ENCODE measurements around the gene TSPAN32. TPM values are rescaled to one million over a fixed set of nuclear protein-coding genes. Genes with fewer than 3 reads are reported as not detected.

TSPAN32 gene
- polyA plus RNA-seq, 3 donors from 2014 or later, result 132 to 223 (median 200) TPM

GRCh38 chr11:2298131-2298794, 3.5 kb upstream of the TSPAN32 start:
- no peak for DNase-seq
- Mint-ChIP-seq H3K9me3 (no peaks in the 10 kb centered on the region), H3K36me3 (peaks cover 0 to 10% (median 0%) of the 10 kb centered on the region in 3 donors), H3K4me1 (peaks cover 68 to 73% of the 10 kb centered on the region in 2 donors), H3K4me3 (peak overlapping the region in 4 of 5 donors; percentile 43 to 64 (median 57)), H3K27ac (peak overlapping the region; percentile 73 to 95 (median 86)), H3K27me3 (ENCODE audit: low read depth in 3 of 3) (peaks cover 0 to 8% (median 0%) of the 10 kb centered on the region in 3 donors)

DNA sequence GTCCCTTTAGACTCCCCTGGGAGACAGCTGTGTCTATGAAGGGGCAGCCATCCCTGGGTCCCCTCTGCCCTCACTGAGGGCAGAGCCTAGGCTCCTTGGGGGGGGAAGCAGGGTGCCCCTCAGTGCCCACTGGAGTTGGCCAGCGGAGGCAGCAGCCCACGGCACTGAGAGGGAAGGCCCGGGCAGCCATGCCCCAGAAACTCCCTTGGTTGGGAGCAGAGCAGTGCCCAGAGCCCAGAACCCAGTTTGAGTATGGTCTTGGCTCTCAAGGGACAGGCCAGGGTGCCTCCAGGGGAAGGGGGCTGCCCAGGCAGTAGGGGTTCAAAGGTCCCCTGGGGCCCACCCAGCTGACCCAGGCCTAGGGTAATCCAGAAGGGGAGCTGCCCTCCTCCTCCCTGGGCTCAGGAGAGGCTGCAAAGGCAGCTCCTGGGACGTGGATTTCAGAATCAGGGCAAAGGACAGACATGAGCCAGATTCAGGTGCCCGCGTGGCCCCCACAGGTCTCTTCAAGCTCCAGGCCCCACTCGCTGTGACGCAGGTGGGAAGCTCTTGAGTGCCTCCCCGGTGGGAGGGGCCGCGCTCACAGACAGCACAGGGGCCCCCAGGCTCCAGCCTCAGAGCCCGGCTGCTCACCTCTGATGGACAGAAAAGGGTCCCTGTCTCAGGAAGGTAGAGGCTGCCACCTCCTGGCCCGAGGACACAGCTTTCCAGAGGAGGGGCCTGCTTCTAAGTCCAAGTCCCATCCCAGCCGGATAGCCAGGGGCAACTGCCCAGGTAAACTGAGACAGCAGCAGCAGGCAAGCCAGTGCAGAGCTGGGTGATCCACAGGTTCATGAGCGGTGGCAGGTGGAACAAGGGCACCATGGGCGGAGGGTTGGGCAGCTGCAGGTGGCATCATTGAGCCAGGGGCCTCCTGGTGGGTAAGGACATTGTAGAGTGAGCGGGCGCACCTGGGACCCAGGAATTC, 2.7 kb upstream of the TSPAN32 start:
- H3K4me1 Mint-ChIP-seq, result peaks cover 69 to 73% of the 10 kb centered on the region in 2 donors

DNA sequence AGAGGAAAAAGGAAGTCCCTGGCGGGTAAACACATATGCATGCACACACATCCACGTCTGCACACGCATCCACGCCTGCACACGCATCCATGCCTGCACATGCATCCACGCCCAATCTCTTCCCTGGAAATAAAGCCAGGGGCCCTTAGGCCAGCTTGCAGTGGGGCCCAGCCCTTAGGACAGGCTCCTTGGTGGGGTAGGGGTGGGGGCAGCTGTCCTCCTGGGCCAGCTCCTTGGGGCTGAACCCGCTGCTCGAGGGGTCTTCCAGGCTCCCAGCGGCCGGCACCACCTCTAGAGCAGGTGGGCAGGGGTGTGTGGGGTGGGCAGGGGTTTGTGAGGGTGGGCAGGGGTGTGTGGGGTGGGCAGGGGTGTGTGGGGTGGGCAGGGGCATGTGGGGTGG, 2.0 kb upstream of the TSPAN32 start:
- peaks cover 69 to 73% of the 10 kb centered on the region in 2 donors for H3K4me1 Mint-ChIP-seq

More for the DNA sequence above, 2.7 kb upstream of the TSPAN32 start:
- peak overlapping the region; percentile 66 to 92 (median 82) for H3K27ac Mint-ChIP-seq
- DNase-seq, result peak; percentile 26 to 41 (median 39)
- peaks cover 0 to 8% (median 0%) of the 10 kb centered on the region in 3 donors for H3K27me3 Mint-ChIP-seq (ENCODE audit: low read depth in 3 of 3)
- peak overlapping the region; percentile 71 to 81 (median 77) for H3K4me3 Mint-ChIP-seq
- H3K36me3 Mint-ChIP-seq, result peaks cover 0 to 10% (median 0%) of the 10 kb centered on the region in 3 donors
- no peaks in the 10 kb centered on the region for H3K9me3 Mint-ChIP-seq

DNA sequence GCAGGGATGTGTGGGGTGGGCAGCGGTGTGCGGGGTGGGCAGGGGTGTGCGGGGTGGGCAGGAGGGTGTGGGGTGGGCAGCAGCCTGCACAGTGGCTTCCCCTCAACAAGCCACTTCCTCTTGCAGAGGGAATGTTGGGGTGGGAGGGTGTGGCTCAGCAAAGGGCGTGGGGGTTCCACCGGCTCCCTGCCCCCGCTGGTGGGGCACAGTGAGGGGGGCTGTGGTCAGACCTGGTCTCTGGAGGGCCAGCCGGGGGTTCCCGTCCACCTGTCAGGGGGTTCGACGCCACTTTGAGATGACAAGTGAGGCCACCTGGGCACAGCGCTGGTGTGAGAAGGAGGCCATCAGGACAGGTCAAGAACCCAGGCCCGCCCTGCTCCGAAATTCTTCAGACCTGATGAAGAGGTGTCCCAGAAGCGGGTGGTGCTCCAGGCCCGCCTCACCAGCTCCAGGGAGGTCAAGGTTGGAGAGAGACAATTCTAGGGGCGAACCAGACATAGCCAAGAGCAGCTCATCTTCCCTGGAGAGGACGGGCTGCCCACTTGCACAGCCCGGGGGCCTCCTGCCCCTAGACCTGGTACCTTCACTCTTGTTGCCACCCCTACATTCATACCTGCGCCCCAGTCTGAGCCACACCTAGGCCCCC, 1.4 kb upstream of the TSPAN32 start:
- peaks cover 0 to 10% (median 0%) of the 10 kb centered on the region in 3 donors for H3K36me3 Mint-ChIP-seq
- H3K9me3 Mint-ChIP-seq, result no peaks in the 10 kb centered on the region
- DNase-seq, result peak; percentile 44 to 64 (median 57)
- H3K27me3 Mint-ChIP-seq (ENCODE audit: low read depth in 3 of 3), result peaks cover 0 to 8% (median 0%) of the 10 kb centered on the region in 3 donors
- H3K27ac Mint-ChIP-seq, result peak overlapping the region; percentile 90 to 96 (median 94)
- H3K4me1 Mint-ChIP-seq, result peaks cover 68 to 70% of the 10 kb centered on the region in 2 donors
- peak overlapping the region; percentile 91 to 97 (median 94) for H3K4me3 Mint-ChIP-seq

More for the DNA sequence above, 2.0 kb upstream of the TSPAN32 start:
- Mint-ChIP-seq H3K36me3 (peaks cover 0 to 10% (median 0%) of the 10 kb centered on the region in 3 donors), H3K4me3 (peak overlapping the region; percentile 71 to 81 (median 77)), H3K27ac (peak overlapping the region; percentile 66 to 92 (median 82)), H3K27me3 (ENCODE audit: low read depth in 3 of 3) (peaks cover 0 to 8% (median 0%) of the 10 kb centered on the region in 3 donors), H3K9me3 (no peaks in the 10 kb centered on the region)
- DNase-seq, result no peak

DNA sequence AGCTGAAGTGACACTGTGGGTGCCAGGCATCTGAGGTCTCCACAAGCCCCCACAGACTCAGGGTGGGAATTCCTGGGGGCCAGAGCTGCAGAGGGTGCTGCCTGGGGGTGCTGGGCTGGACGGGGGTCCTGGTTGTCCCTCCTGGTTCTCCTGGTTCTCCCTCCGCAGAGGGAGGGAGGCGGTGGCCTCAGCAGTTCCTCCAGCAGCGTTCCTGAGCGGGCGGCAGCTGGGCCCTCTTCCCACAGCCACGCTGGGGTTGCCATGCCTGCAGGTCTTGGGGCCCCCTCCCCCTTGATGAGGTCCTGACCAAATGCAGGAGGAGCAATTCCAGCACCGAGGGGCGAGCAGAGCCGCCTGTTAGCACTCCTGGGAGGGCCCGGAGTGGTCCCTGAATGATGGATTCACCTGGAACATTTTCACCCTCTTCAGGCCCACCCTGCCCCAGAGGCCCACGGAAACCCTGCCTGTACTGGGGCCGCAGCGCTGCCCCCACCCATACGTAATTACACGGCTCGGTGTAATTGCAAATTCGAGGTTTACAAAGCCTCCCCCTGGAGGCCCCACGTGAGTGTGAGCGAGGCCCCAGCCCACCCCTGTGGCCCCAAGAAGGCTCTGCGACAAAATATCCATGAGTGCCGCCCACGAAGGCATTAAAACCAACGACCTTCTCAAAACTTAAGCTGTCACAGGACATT, 730 bp upstream of the TSPAN32 start:
- H3K4me3 Mint-ChIP-seq, result peak overlapping the region; percentile 91 to 97 (median 94)
- DNase-seq, result peak; percentile 30 to 58 (median 51)
- H3K27ac Mint-ChIP-seq, result peak overlapping the region; percentile 90 to 96 (median 94)
- peaks cover 0 to 10% (median 4%) of the 10 kb centered on the region in 3 donors for H3K36me3 Mint-ChIP-seq
- no peaks in the 10 kb centered on the region for H3K9me3 Mint-ChIP-seq
- H3K4me1 Mint-ChIP-seq, result peaks cover 72% of the 10 kb centered on the region in 2 donors
- peaks cover 0 to 8% (median 0%) of the 10 kb centered on the region in 3 donors for H3K27me3 Mint-ChIP-seq (ENCODE audit: low read depth in 3 of 3)

DNA sequence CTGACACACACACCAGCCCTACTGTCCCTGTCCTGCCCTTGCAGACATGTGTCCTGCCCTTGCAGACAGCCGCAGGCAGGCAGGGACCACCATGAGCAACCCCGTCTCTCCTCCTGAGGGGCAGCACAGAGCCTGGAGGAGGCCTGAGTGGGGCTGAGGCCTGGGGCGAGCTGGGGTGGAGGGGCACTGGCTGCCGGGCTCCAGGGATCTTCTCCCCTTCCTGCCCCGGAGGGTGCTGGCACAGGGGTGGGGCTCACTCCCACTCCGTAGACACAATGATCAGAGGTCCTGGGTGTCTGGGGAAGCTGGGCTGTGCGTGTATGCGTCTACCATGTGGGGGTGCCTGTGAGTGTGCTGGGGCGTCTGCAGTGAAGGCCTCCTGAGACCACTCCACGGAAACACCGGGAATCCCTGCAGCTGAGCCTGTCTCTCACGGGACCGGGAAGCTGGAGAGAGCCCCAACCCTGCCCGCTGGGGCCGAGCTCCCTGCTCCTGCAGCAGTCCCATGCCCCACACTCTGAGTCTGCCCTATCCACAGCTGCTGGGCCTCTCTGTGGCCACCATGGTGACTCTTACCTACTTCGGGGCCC, 588 bp downstream of the TSPAN32 start:
- Mint-ChIP-seq H3K4me1 (peaks cover 65 to 71% of the 10 kb centered on the region in 2 donors), H3K9me3 (no peaks in the 10 kb centered on the region), H3K36me3 (peaks cover 0 to 8% (median 7%) of the 10 kb centered on the region in 3 donors), H3K4me3 (peak overlapping the region; percentile 91 to 97 (median 94)), H3K27me3 (ENCODE audit: low read depth in 3 of 3) (peaks cover 2 to 11% (median 3%) of the 10 kb centered on the region in 3 donors), H3K27ac (peak overlapping the region; percentile 90 to 96 (median 94))
- DNase-seq, result peak; percentile 35 to 48 (median 41)

DNA sequence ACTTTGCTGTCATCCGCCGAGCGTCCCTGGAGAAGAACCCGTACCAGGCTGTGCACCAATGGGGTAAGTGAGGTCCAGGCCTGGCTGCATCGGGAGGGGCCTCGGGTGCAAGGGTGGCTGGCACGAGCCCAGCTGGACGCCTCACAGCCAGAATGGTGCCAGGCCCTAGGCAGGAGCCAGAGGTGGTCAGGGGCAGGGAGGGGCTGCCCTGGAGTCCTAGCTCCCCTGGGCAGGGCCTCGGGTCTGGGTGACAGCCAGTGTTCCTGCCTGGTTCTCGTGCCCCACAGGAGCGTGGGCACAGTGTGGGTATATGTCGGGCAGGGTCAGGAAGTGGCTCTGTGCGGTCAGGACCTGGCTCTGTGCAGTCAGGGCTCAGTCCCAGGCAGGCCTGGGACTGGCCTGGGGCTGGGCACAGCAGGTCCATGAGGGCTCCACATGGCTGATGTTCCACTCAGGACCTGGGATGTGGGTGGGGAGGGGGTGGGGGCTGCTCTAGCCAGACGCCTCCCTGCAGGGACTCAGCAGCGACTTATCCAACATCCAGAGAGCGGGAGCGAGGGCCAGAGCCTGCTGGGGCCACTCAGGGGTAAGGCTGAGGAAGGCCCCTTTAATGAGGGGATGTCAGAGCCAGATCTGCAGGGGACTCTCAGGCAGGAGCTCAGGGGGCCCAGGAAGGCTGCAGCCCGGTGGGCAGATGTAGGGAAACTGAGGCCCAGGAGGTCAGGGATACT, 1.2 kb downstream of the TSPAN32 start:
- DNase-seq, result peak; percentile 35 to 40 (median 38)
- Mint-ChIP-seq H3K4me1 (peaks cover 58 to 68% of the 10 kb centered on the region in 2 donors), H3K9me3 (no peaks in the 10 kb centered on the region), H3K27ac (peak overlapping the region; percentile 90 to 96 (median 94)), H3K4me3 (peak overlapping the region; percentile 91 to 97 (median 94)), H3K27me3 (ENCODE audit: low read depth in 3 of 3) (peaks cover 2 to 11% (median 3%) of the 10 kb centered on the region in 3 donors), H3K36me3 (peaks cover 0 to 7% (median 1%) of the 10 kb centered on the region in 3 donors)

- no peaks in the 10 kb centered on the region for H3K9me3 Mint-ChIP-seq
- peaks cover 50 to 61% of the 10 kb centered on the region in 2 donors for H3K4me1 Mint-ChIP-seq
- H3K27ac Mint-ChIP-seq, result peak overlapping the region; percentile 74 to 96 (median 86)
- no peak for DNase-seq
- peak overlapping the region; percentile 91 to 97 (median 94) for H3K4me3 Mint-ChIP-seq
- H3K27me3 Mint-ChIP-seq (ENCODE audit: low read depth in 3 of 3), result peaks cover 2 to 11% (median 3%) of the 10 kb centered on the region in 3 donors
- H3K36me3 Mint-ChIP-seq, result peaks cover 0 to 7% (median 0%) of the 10 kb centered on the region in 3 donors
These were observed 2.1 kb downstream of the TSPAN32 start for GRCh38 chr11:2303627-2304505.

DNA sequence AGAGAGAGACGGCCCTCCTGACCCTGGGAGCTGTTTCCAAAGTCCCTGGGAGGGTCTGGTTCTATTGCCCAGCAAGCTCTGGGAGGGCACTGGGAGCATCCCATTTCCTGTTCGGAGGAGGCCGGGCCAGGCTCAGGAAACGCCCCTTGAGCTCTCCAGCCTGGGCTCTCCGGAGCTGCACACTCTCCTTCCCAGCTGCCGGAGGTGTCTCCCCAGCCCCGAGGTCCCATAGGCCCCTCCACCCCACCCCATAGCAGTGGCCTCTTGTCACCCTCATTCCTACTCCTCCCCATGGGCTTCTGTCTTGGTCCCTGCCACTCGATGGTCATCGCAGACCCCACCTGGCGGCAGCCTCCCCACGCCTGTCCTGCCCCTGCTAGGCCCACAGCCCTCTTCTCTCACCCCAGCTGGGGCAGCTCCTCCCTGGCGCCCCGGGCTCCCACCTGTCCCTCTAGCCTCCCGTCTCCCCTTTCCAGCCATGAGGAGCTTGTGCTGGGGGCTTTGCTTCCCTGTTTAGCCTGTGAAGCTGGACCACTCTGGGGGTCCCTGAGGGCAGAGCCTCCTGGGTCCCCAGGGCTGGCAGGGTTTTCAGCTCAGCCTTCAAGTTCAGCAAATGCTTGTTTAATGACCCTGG, 2.8 kb downstream of the TSPAN32 start:
- H3K4me1 Mint-ChIP-seq, result peaks cover 43 to 54% of the 10 kb centered on the region in 2 donors
- H3K4me3 Mint-ChIP-seq, result peak overlapping the region; percentile 87 to 97 (median 92)
- peaks cover 2 to 11% (median 3%) of the 10 kb centered on the region in 3 donors for H3K27me3 Mint-ChIP-seq (ENCODE audit: low read depth in 3 of 3)
- H3K9me3 Mint-ChIP-seq, result no peaks in the 10 kb centered on the region
- peak overlapping the region; percentile 79 to 96 (median 86) for H3K27ac Mint-ChIP-seq
- H3K36me3 Mint-ChIP-seq, result peaks cover 0 to 7% (median 0%) of the 10 kb centered on the region in 3 donors
- no peak for DNase-seq

DNA sequence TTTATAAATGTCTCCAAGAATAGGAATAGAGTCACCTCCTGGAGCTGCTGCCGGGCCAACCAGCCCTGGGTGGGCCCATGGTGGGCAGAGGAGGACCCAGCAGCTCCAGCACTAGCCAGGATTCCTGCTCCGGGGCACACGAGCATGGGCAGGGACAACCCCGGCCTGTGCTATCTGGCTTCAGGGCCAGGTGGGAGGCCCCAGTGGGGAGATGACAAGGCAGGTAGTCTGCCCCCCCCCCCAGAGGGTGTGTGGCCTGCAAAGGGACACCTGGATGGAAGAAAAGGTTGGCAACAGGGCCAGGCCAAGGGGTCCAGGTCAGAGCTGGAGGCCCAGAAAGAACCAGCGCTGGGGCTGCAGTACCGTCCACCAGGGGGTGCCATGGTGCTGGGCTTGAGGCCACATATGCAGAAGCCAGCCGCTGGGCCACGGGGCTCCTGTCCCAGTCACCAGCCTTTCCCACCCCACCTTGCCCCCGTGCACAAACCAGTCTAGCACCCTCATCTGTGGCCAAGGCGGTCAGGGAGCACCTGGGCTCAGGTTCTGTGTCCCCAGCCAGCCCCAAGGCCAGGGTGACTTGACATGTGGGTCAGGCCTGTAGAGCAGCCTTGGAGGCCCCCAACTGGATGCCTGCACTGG, 3.4 kb downstream of the TSPAN32 start:
- Mint-ChIP-seq H3K4me1 (peaks cover 40 to 53% of the 10 kb centered on the region in 2 donors), H3K9me3 (no peaks in the 10 kb centered on the region), H3K4me3 (peak overlapping the region; percentile 86 to 95 (median 91)), H3K27me3 (ENCODE audit: low read depth in 3 of 3) (peaks cover 2 to 11% (median 3%) of the 10 kb centered on the region in 3 donors), H3K27ac (peak overlapping the region; percentile 80 to 96 (median 94)), H3K36me3 (peaks cover 0 to 7% (median 0%) of the 10 kb centered on the region in 3 donors)
- DNase-seq, result peak; percentile 79 to 82 (median 81)
